GM04504 (cell line): ENCODE results near the gene RANBP9.

Source experiments
- DNase-seq: peaks from one replicate; pipeline ENCODE4 v3.0.0-alpha.2; 2012; ENCODE audit warnings: low read depth

Gene RANBP9

GRCh38 chr6:13678255-13678983 lies 33.2 kb downstream of the RANBP9 start:
- no peak for DNase-seq

- DNase-seq, result no peak
These were observed 33.8 kb downstream of the RANBP9 start for GRCh38 chr6:13677878-13678254.

- no peak for DNase-seq
These were observed 35.0 kb downstream of the RANBP9 start for GRCh38 chr6:13676551-13677156.

- no peak for DNase-seq
These were observed 37.0 kb downstream of the RANBP9 start for GRCh38 chr6:13674533-13675190.

GRCh38 chr6:13673825-13674444 lies 37.7 kb downstream of the RANBP9 start:
- DNase-seq, result no peak

- no peak for DNase-seq
These were observed 38.3 kb downstream of the RANBP9 start for GRCh38 chr6:13673368-13673767.

- DNase-seq, result no peak
These were observed 38.7 kb downstream of the RANBP9 start for GRCh38 chr6:13672904-13673303.

GRCh38 chr6:13671548-13672127 lies 40.0 kb downstream of the RANBP9 start:
- no peak for DNase-seq

GRCh38 chr6:13669476-13669875 lies 42.2 kb downstream of the RANBP9 start:
- DNase-seq, result no peak

GRCh38 chr6:13668291-13668928 lies 43.2 kb downstream of the RANBP9 start:
- no peak for DNase-seq

- no peak for DNase-seq
These were observed 44.0 kb downstream of the RANBP9 start for GRCh38 chr6:13667655-13668054.

GRCh38 chr6:13666194-13667105 lies 45.2 kb downstream of the RANBP9 start:
- DNase-seq, result no peak

GRCh38 chr6:13664703-13665352 lies 46.8 kb downstream of the RANBP9 start:
- no peak for DNase-seq

- no peak for DNase-seq
These were observed 47.6 kb downstream of the RANBP9 start for GRCh38 chr6:13663986-13664385.

- no peak for DNase-seq
These were observed 48.8 kb downstream of the RANBP9 start for GRCh38 chr6:13662651-13663334.

- no peak for DNase-seq
These were observed 50.0 kb downstream of the RANBP9 start for GRCh38 chr6:13661647-13662046.

- no peak for DNase-seq
These were observed 50.7 kb downstream of the RANBP9 start for GRCh38 chr6:13660893-13661292.

- DNase-seq, result no peak
These were observed 51.4 kb downstream of the RANBP9 start for GRCh38 chr6:13660273-13660672.

GRCh38 chr6:13655700-13656099 lies 55.9 kb downstream of the RANBP9 start:
- no peak for DNase-seq

- DNase-seq, result no peak
These were observed 57.1 kb downstream of the RANBP9 start for GRCh38 chr6:13654496-13654895.
